GM12878 (cell line): ENCODE data around the gene PRSS57. TPM values are rescaled to one million over a fixed set of nuclear protein-coding genes. Genes with fewer than 3 reads are reported as not detected.

Experiments used
- BCL11A ChIP-seq: IDR thresholded peaks from 2 replicates; pipeline ENCODE4 v1.6.1; 2011; ENCODE audit warnings: low read depth, low read length
- IKZF1 ChIP-seq: fragments of 450-650 bp; conservative IDR thresholded peaks from 2 replicates; pipeline ENCODE4 v1.6.1; 2017; ENCODE audit warnings: antibody characterized with exemption, mild to moderate bottlenecking
- KAT2A ChIP-seq: conservative IDR thresholded peaks from 2 replicates; pipeline ENCODE4 v1.6.1; 2011; ENCODE audit warnings: low read depth, low read length; ENCODE audit not compliant: control insufficient read depth
- MTA2 ChIP-seq: fragments of 450-650 bp; IDR thresholded peaks from 2 replicates; pipeline ENCODE4 v1.6.1; 2016; ENCODE audit warnings: low read depth, mild to moderate bottlenecking, moderate library complexity
- NFXL1 ChIP-seq: fragments of 450-650 bp; IDR thresholded peaks from 2 replicates; pipeline ENCODE4 v1.6.1; 2017; ENCODE audit warnings: antibody characterized with exemption, mild to moderate bottlenecking, borderline replicate concordance
- NFYB ChIP-seq: IDR thresholded peaks from 2 replicates; pipeline ENCODE4 v1.6.1; 2011; ENCODE audit warnings: low read depth, mild to moderate bottlenecking, low read length, improper control_type of control experiment, moderate library complexity; ENCODE audit not compliant: insufficient read depth
- NR2F1 ChIP-seq: fragments of 450-650 bp; conservative IDR thresholded peaks from 2 replicates; pipeline ENCODE4 v1.6.1; 2017; ENCODE audit warnings: mild to moderate bottlenecking
- PML ChIP-seq: IDR thresholded peaks from 2 replicates; pipeline ENCODE4 v1.6.1; 2012; ENCODE audit warnings: low read length, inconsistent platforms
- RAD21 ChIP-seq: IDR thresholded peaks from 2 replicates; pipeline ENCODE4 v1.6.1; 2011; ENCODE audit warnings: mild to moderate bottlenecking, low read depth, low read length, moderate library complexity; ENCODE audit not compliant: insufficient read depth
- REST ChIP-seq: IDR thresholded peaks from 2 replicates; pipeline ENCODE4 v1.6.1; 2012; ENCODE audit warnings: mild to moderate bottlenecking, low read depth, low read length
- SIX5 ChIP-seq: IDR thresholded peaks from 2 replicates; pipeline ENCODE4 v1.6.1; 2011; ENCODE audit warnings: mild to moderate bottlenecking, low read depth, low read length, moderate library complexity; ENCODE audit not compliant: severe bottlenecking
- SP1 ChIP-seq: IDR thresholded peaks from one replicate; pipeline ENCODE4 v1.6.1; 2011; ENCODE audit warnings: low read depth, low read length
- SPI1 ChIP-seq: IDR thresholded peaks from 2 replicates; pipeline ENCODE4 v1.6.1; 2011; ENCODE audit warnings: low read depth, mild to moderate bottlenecking, low read length, moderate library complexity, borderline replicate concordance; ENCODE audit not compliant: insufficient read depth
- SRF ChIP-seq, 2 experiments: IDR thresholded peaks; 2 replicates each; pipeline ENCODE4 v1.6.1; 2011; ENCODE audit warnings: low read depth in 2 of 2, low read length in 2 of 2, mild to moderate bottlenecking in 1 of 2, moderate library complexity in 1 of 2
- STAT1 ChIP-seq: fragments of 450-650 bp; conservative IDR thresholded peaks from 2 replicates; pipeline ENCODE4 v1.6.1; 2014; ENCODE audit warnings: antibody characterized with exemption, mild to moderate bottlenecking
- SUPT20H ChIP-seq: IDR thresholded peaks from 2 replicates; pipeline ENCODE4 v1.6.1; 2011; ENCODE audit warnings: low read depth, mild to moderate bottlenecking, low read length, moderate library complexity, borderline replicate concordance; ENCODE audit not compliant: control insufficient read depth
- TCF12 ChIP-seq: IDR thresholded peaks from 2 replicates; pipeline ENCODE4 v1.6.1; 2011; ENCODE audit warnings: low read depth, mild to moderate bottlenecking, low read length
- ZBED1 ChIP-seq: IDR thresholded peaks from 2 replicates; pipeline ENCODE4 v1.6.1; 2016; ENCODE audit warnings: borderline replicate concordance
- ZNF274 ChIP-seq: IDR thresholded peaks from one replicate; pipeline ENCODE4 v1.8.0; 2011; ENCODE audit not compliant: insufficient read length, insufficient read depth
- ZNF622 ChIP-seq: fragments of 450-650 bp; IDR thresholded peaks from 2 replicates; pipeline ENCODE4 v1.6.1; 2017; ENCODE audit warnings: mild to moderate bottlenecking, inconsistent platforms
- polyA plus RNA-seq, 11 experiments: library from polyadenylated mRNA; depleted of rRNA in 4 of 11; unstranded in 6 of 11; stranded (reverse) in 5 of 11; fragments of >200 nt; fragmentation: Nextera tagmentation in 4 of 11; fragmentation: Illumina TruSeq in 1 of 11; extraction: Ambion mirVana in 4 of 11; extraction: Trizol in 1 of 11; gene quantifications; 1 replicate in 1 of 11; 2 replicates in 10 of 11; pipeline versions ENCODE4 v1.2.1 to v1.2.3, GENCODE V29; 2011 to 2016; ENCODE audit warnings: inconsistent platforms in 2 of 11, missing spikeins in 2 of 11, low read depth in 1 of 11
- total RNA-seq, 4 experiments: library from RNA; depleted of rRNA in 3 of 4; stranded (reverse); fragments of >200 nt in 3 of 4; fragmentation: Illumina TruSeq in 1 of 4; extraction: Trizol in 1 of 4; gene quantifications; 2 replicates each; pipeline versions ENCODE4 v1.2.1 to v1.2.3, GENCODE V29; 2013 to 2021
- TF ChIP-seq, protein P1 (sequence below): fragments of 450-650 bp; IDR thresholded peaks from 2 replicates; pipeline ENCODE4 v1.6.1; 2017; ENCODE audit warnings: mild to moderate bottlenecking
- TF ChIP-seq, protein P2 (sequence below): fragments of 450-650 bp; IDR thresholded peaks from 2 replicates; pipeline ENCODE4 v1.6.1; 2018; ENCODE audit warnings: borderline replicate concordance, mild to moderate bottlenecking; ENCODE audit not compliant: partially characterized antibody
- TF ChIP-seq, protein P3 (sequence below): fragments of 450-650 bp; IDR thresholded peaks from 2 replicates; pipeline ENCODE4 v1.6.1; 2017; ENCODE audit warnings: low read depth, mild to moderate bottlenecking, moderate library complexity

Gene PRSS57
- total and polyA plus RNA-seq, 10 of the 15 experiments (the other 5 are each of a cell fraction or from before 2014, with no cell fraction given) = not detected

DNA sequence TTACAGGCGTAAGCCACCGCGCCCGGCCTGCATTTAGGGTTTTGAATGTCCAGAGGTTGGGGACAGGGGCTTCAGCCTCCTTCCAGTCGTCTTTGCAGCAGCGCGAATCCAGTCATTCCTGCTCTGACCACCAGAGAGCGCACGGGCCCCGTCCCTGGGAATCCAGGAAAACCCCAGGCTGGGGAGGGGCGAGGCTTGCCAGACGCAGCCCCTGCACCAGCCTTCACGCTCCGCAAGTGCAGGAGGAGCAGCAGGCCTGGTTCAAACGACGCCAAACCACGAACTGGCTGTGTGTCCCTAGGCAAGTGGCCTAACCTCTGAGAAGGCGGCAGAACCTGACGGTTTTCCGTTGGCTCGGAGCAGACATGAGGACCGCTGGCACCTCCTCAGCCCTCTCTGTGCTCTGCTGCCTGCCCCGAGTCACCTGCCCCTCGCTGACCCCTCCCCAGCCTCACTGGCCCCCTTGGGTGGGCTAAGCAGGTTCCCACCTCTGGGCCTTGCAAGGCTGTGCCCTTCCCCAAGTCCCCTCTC lies 30.3 kb downstream of the PRSS57 start (continued):
- TF ChIP-seq BCL11A = no peak
- TF ChIP-seq PML = no peak
- TF ChIP-seq MTA2 = peak; percentile 33; the same call in 1 of the 2 replicates
- 0 out of 2 replicates have a peak, but pooled peaks have one; percentile 18 for TF ChIP-seq NR2F1
- no peak for TF ChIP-seq REST
- no peak for TF ChIP-seq ZNF274
- no peak for TF ChIP-seq STAT1
- TF ChIP-seq SIX5 = no peak
- TF ChIP-seq KAT2A = no peak
- TF ChIP-seq, protein P1, sequence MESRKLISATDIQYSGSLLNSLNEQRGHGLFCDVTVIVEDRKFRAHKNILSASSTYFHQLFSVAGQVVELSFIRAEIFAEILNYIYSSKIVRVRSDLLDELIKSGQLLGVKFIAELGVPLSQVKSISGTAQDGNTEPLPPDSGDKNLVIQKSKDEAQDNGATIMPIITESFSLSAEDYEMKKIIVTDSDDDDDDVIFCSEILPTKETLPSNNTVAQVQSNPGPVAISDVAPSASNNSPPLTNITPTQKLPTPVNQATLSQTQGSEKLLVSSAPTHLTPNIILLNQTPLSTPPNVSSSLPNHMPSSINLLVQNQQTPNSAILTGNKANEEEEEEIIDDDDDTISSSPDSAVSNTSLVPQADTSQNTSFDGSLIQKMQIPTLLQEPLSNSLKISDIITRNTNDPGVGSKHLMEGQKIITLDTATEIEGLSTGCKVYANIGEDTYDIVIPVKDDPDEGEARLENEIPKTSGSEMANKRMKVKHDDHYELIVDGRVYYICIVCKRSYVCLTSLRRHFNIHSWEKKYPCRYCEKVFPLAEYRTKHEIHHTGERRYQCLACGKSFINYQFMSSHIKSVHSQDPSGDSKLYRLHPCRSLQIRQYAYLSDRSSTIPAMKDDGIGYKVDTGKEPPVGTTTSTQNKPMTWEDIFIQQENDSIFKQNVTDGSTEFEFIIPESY = no peak
- TF ChIP-seq ZBED1 = no peak
- no peak for TF ChIP-seq SP1
- no peak for TF ChIP-seq NFXL1
- TF ChIP-seq, protein P2, sequence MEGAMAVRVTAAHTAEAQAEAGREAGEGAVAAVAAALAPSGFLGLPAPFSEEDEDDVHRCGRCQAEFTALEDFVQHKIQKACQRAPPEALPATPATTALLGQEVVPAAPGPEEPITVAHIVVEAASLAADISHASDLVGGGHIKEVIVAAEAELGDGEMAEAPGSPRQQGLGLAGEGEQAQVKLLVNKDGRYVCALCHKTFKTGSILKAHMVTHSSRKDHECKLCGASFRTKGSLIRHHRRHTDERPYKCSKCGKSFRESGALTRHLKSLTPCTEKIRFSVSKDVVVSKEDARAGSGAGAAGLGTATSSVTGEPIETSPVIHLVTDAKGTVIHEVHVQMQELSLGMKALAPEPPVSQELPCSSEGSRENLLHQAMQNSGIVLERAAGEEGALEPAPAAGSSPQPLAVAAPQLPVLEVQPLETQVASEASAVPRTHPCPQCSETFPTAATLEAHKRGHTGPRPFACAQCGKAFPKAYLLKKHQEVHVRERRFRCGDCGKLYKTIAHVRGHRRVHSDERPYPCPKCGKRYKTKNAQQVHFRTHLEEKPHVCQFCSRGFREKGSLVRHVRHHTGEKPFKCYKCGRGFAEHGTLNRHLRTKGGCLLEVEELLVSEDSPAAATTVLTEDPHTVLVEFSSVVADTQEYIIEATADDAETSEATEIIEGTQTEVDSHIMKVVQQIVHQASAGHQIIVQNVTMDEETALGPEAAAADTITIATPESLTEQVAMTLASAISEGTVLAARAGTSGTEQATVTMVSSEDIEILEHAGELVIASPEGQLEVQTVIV = no peak
- TF ChIP-seq NFYB = no peak
- no peak for TF ChIP-seq SPI1
- TF ChIP-seq SRF (IDR thresholded peaks at IDR 0.05; ENCODE audit: low read depth in 2 of 2, low read length in 2 of 2) = no peak
- TF ChIP-seq ZNF622 = no peak
- no peak for TF ChIP-seq TCF12
- peak; percentile 82 for TF ChIP-seq IKZF1
- TF ChIP-seq, protein P3, sequence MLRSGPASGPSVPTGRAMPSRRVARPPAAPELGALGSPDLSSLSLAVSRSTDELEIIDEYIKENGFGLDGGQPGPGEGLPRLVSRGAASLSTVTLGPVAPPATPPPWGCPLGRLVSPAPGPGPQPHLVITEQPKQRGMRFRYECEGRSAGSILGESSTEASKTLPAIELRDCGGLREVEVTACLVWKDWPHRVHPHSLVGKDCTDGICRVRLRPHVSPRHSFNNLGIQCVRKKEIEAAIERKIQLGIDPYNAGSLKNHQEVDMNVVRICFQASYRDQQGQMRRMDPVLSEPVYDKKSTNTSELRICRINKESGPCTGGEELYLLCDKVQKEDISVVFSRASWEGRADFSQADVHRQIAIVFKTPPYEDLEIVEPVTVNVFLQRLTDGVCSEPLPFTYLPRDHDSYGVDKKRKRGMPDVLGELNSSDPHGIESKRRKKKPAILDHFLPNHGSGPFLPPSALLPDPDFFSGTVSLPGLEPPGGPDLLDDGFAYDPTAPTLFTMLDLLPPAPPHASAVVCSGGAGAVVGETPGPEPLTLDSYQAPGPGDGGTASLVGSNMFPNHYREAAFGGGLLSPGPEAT = peak; percentile 66
- peak; percentile 96 for TF ChIP-seq RAD21
- TF ChIP-seq SUPT20H = no peak
